Endodermal cell (in vitro differentiated cells): ENCODE measurements around the gene ELP1. TPM values are rescaled to one million over a fixed set of nuclear protein-coding genes. Genes with fewer than 3 reads are reported as not detected.

ENCODE experiments used
- DNase-seq: peaks from one replicate; pipeline ENCODE4 v3.0.0-alpha.2; 2017
- H3K27ac ChIP-seq: 2 replicates; pipeline ENCODE4 v1.5.1; 2013; ENCODE audit warnings: mild to moderate bottlenecking, low read depth, low read length, moderate library complexity
- H3K27me3 ChIP-seq: 2 replicates; pipeline ENCODE4 v1.6.1; 2013; ENCODE audit warnings: mild to moderate bottlenecking, low read length, moderate library complexity; ENCODE audit not compliant: insufficient read depth, control insufficient read depth, poor library complexity, severe bottlenecking
- H3K36me3 ChIP-seq: 2 replicates; pipeline ENCODE4 v1.7.0; 2013; ENCODE audit warnings: mild to moderate bottlenecking, low read length, moderate library complexity; ENCODE audit not compliant: control insufficient read depth, insufficient read depth
- H3K4me1 ChIP-seq: one replicate; pipeline ENCODE4 v1.7.0; 2013; ENCODE audit warnings: low read length; ENCODE audit not compliant: control insufficient read depth, insufficient read depth
- H3K4me3 ChIP-seq: 2 replicates; pipeline ENCODE4 v1.5.1; 2013; ENCODE audit warnings: mild to moderate bottlenecking, low read length, moderate library complexity
- H3K9ac ChIP-seq: 2 replicates; pipeline ENCODE4 v1.6.1; 2013; ENCODE audit warnings: mild to moderate bottlenecking, low read length, moderate library complexity; ENCODE audit not compliant: poor library complexity, severe bottlenecking; ENCODE audit errors: extremely low read depth
- H3K9me3 ChIP-seq: 2 replicates; pipeline ENCODE4 v1.6.1; 2013; ENCODE audit warnings: mild to moderate bottlenecking, low read length, moderate library complexity; ENCODE audit not compliant: control insufficient read depth
- H3K27ac Mint-ChIP-seq: 2 replicates; pipeline ENCODE4 v1.8.0; 2020; ENCODE audit warnings: mixed read lengths
- H3K27me3 Mint-ChIP-seq: 2 replicates; pipeline ENCODE4 v1.8.0; 2021; ENCODE audit warnings: mild to moderate bottlenecking, mixed read lengths; ENCODE audit not compliant: insufficient read depth
- H3K36me3 Mint-ChIP-seq: 2 replicates; pipeline ENCODE4 v1.8.0; 2020; ENCODE audit warnings: low read depth, mixed read lengths
- H3K4me1 Mint-ChIP-seq: 2 replicates; pipeline ENCODE4 v1.8.0; 2020; ENCODE audit warnings: mixed read lengths
- H3K4me3 Mint-ChIP-seq: 2 replicates; pipeline ENCODE4 v1.8.0; 2020; ENCODE audit warnings: mild to moderate bottlenecking, moderate library complexity, mixed read lengths
- H3K9me3 Mint-ChIP-seq: 2 replicates; pipeline ENCODE4 v1.8.0; 2020; ENCODE audit warnings: mild to moderate bottlenecking, mixed read lengths
- CTCF ChIP-seq: fragments of 200-600 bp; sonication (generic); conservative IDR thresholded peaks from 2 replicates; pipeline ENCODE4 v1.5.0; 2021; ENCODE audit warnings: antibody characterized with exemption, mild to moderate bottlenecking
- WGBS, 2 experiments: methylation state at CpG; one replicate each; pipeline versions ENCODE4 v1.1.5 to v1.1.7; 2013; ENCODE audit warnings: missing lambda C conversion rate in 2 of 2, mixed read lengths in 1 of 2; ENCODE audit not compliant: insufficient coverage in 1 of 2, insufficient read length in 1 of 2; 5-methylcytosine and 5-hydroxymethylcytosine counted together
- total RNA-seq, 2 donors: library from RNA; stranded (reverse); fragmentation: NEBNext Ultra II Directional in 1 of 2; extraction: Animal tissue kit (Norgen Biotek cat#: 25700) in 1 of 2; gene quantifications; 2 replicates in 1 of 2; 3 replicates in 1 of 2; pipeline ENCODE4 v1.2.1, GENCODE V29; 2021

ELP1 gene
- total RNA-seq, 2 donors from 2014 or later, result 32.9 to 37.1 TPM

- no peaks in the 10 kb centered on the region for H3K9me3 Mint-ChIP-seq
- TF ChIP-seq CTCF, result no peak
- 94 to 100% methylated on average over 1 to 3 of the region's 3 CpGs for WGBS, 2 experiments
- H3K4me3 Mint-ChIP-seq, result no peak within 1 kb of the TSS
- Histone ChIP-seq H3K4me3 (no peak within 1 kb of the TSS), H3K9ac (no peak within 1 kb of the TSS), H3K27me3 (no peaks in the 10 kb centered on the region), H3K4me1 (no peaks in the 10 kb centered on the region), H3K27ac (no peak within 1 kb of the TSS), H3K36me3 (peaks cover under 1% of the 10 kb centered on the region), H3K9me3 (no peaks in the 10 kb centered on the region)
- H3K4me1 Mint-ChIP-seq, result no peaks in the 10 kb centered on the region
- no peak for DNase-seq
- H3K27ac Mint-ChIP-seq, result no peak within 1 kb of the TSS
- no peaks in the 10 kb centered on the region for H3K27me3 Mint-ChIP-seq
- peaks cover under 1% of the 10 kb centered on the region for H3K36me3 Mint-ChIP-seq
These were observed 71.9 kb downstream of the ELP1 start, which contains the start of gene ACTL7A for GRCh38 chr9:108861997-108862396. TSS of gene ACTL7A (plus strand) at chr9:108862266. CDS start at chr9:108862323, 57 bp downstream.

GRCh38 chr9:108861464-108861863, 72.5 kb downstream of the ELP1 start:
- no peak overlapping the region for H3K4me3 ChIP-seq
- WGBS, 2 experiments, result 96% methylated on average over 5 to 7 of the region's 7 CpGs
- H3K36me3 Mint-ChIP-seq, result no peaks in the 10 kb centered on the region
- H3K4me3 Mint-ChIP-seq, result no peak overlapping the region
- DNase-seq, result no peak
- no peaks in the 10 kb centered on the region for H3K36me3 ChIP-seq
- no peaks in the 10 kb centered on the region for H3K9me3 Mint-ChIP-seq
- no peaks in the 10 kb centered on the region for H3K4me1 Mint-ChIP-seq
- no peaks in the 10 kb centered on the region for H3K4me1 ChIP-seq
- no peak for TF ChIP-seq CTCF
- H3K9ac ChIP-seq, result no peak overlapping the region
- no peaks in the 10 kb centered on the region for H3K27me3 ChIP-seq
- no peaks in the 10 kb centered on the region for H3K9me3 ChIP-seq
- no peaks in the 10 kb centered on the region for H3K27me3 Mint-ChIP-seq
- H3K27ac ChIP-seq, result no peak overlapping the region
- no peak overlapping the region for H3K27ac Mint-ChIP-seq

- H3K9me3 Mint-ChIP-seq, result no peaks in the 10 kb centered on the region
These were observed 73.2 kb downstream of the ELP1 start for GRCh38 chr9:108860764-108861163.

More at GRCh38 chr9:108860764-108861163, 73.2 kb downstream of the ELP1 start:
- H3K27ac ChIP-seq, result no peak overlapping the region
- no peaks in the 10 kb centered on the region for H3K4me1 Mint-ChIP-seq
- H3K36me3 Mint-ChIP-seq, result no peaks in the 10 kb centered on the region
- DNase-seq, result no peak
- 99% methylated on average over 2 of the region's 2 CpGs; no CpG with 5 or more reads in 1 of the 2 experiments for WGBS, 2 experiments
- no peaks in the 10 kb centered on the region for H3K27me3 ChIP-seq
- H3K4me3 ChIP-seq, result no peak overlapping the region
- no peak overlapping the region for H3K4me3 Mint-ChIP-seq
- no peak overlapping the region for H3K9ac ChIP-seq
- TF ChIP-seq CTCF, result no peak
- H3K4me1 ChIP-seq, result no peaks in the 10 kb centered on the region
- H3K27me3 Mint-ChIP-seq, result no peaks in the 10 kb centered on the region
- no peaks in the 10 kb centered on the region for H3K36me3 ChIP-seq
- no peaks in the 10 kb centered on the region for H3K9me3 ChIP-seq
- H3K27ac Mint-ChIP-seq, result no peak overlapping the region
